Activated naive CD4-positive, alpha-beta T cell treated with anti-CD3 and anti-CD28 coated beads for 36 hours (primary cell): ENCODE results near the gene ARMC2. TPM values are rescaled to one million over a fixed set of nuclear protein-coding genes. Genes with fewer than 3 reads are reported as not detected.

Experiments
- CTCF ChIA-PET: fragments of 350-600 bp; sonication (Branson Sonifier 250); formaldehyde crosslinking; loops from one replicate; lab custom pipeline; 2021; ENCODE audit warnings: antibody characterized with exemption; lab: Charles Lee
- DNase-seq: peaks from one replicate; pipeline ENCODE4 v3.0.0-alpha.2; 2020
- H3K27ac Mint-ChIP-seq: one replicate; pipeline ENCODE4 v1.8.0; 2021; ENCODE audit warnings: mild to moderate bottlenecking, mixed read lengths
- H3K27me3 Mint-ChIP-seq: one replicate; pipeline ENCODE4 v1.8.0; 2021; ENCODE audit warnings: low read depth, mixed read lengths
- H3K36me3 Mint-ChIP-seq: one replicate; pipeline ENCODE4 v1.8.0; 2021; ENCODE audit warnings: low read depth, mixed read lengths
- H3K4me1 Mint-ChIP-seq: one replicate; pipeline ENCODE4 v1.8.0; 2021; ENCODE audit warnings: low read depth, mixed read lengths
- H3K4me3 Mint-ChIP-seq: one replicate; pipeline ENCODE4 v1.8.0; 2021; ENCODE audit warnings: mild to moderate bottlenecking, moderate library complexity, mixed read lengths
- H3K9me3 Mint-ChIP-seq: one replicate; pipeline ENCODE4 v1.8.0; 2021; ENCODE audit warnings: mixed read lengths
- intact Hi-C: fragments of 100-400 bp; cut with micrococcal nuclease; formaldehyde crosslinking; loops from one replicate; pipeline ENCODE4 v1.15.1; 2023
- total RNA-seq, 2 experiments: library from RNA; stranded (reverse); gene quantifications; one replicate each; pipeline ENCODE4 v1.2.3, GENCODE V29; 2021

ARMC2 gene
- total RNA-seq, 2 experiments from 2014 or later = 3.6 to 3.9 TPM

- DNase-seq = no peak
- H3K27ac Mint-ChIP-seq = no peak overlapping the region
- CTCF ChIA-PET = interaction anchor here (0.7 to 1.0 kb wide), 3 partner anchors 9 to 101 kb away, joined by 3 to 5 read pairs (median 3); no protein-coding TSS in a partner anchor
- no peak overlapping the region for H3K4me3 Mint-ChIP-seq
- intact Hi-C loops = no loop called here
- H3K36me3 Mint-ChIP-seq = no peaks in the 10 kb centered on the region
- no peaks in the 10 kb centered on the region for H3K9me3 Mint-ChIP-seq
- H3K27me3 Mint-ChIP-seq = no peaks in the 10 kb centered on the region
- peaks cover 51% of the 10 kb centered on the region for H3K4me1 Mint-ChIP-seq
Observed at GRCh38 chr6:109021870-109022269, 173.6 kb downstream of the ARMC2 start.

- intact Hi-C loops = no loop called here
- CTCF ChIA-PET = no interaction called here
- Mint-ChIP-seq H3K27ac (no peak overlapping the region), H3K4me3 (no peak overlapping the region), H3K27me3 (no peaks in the 10 kb centered on the region), H3K36me3 (no peaks in the 10 kb centered on the region), H3K9me3 (no peaks in the 10 kb centered on the region), H3K4me1 (peaks cover 50% of the 10 kb centered on the region)
- DNase-seq = no peak
Observed at GRCh38 chr6:109023356-109023925, 175.2 kb downstream of the ARMC2 start.

Other genes starting within 250 kb of the ARMC2 start
- 10 to 100 TPM; 34.0 to 35.0 TPM for gene SESN1, start 246.4 kb downstream of the ARMC2 start, total RNA-seq
- gene CEP57L1, start 247.1 kb downstream of the ARMC2 start, total RNA-seq = 10 to 100 TPM; 33.3 to 33.5 TPM